Hippocampal formation (tissue), 2 donors: ENCODE data around the gene NCKIPSD.

Source experiments
- DNase-seq, 2 donors: peaks; one replicate each; lab custom pipeline; 2025; lab: John Stamatoyannopoulos, UW

The NCKIPSD gene

DNA sequence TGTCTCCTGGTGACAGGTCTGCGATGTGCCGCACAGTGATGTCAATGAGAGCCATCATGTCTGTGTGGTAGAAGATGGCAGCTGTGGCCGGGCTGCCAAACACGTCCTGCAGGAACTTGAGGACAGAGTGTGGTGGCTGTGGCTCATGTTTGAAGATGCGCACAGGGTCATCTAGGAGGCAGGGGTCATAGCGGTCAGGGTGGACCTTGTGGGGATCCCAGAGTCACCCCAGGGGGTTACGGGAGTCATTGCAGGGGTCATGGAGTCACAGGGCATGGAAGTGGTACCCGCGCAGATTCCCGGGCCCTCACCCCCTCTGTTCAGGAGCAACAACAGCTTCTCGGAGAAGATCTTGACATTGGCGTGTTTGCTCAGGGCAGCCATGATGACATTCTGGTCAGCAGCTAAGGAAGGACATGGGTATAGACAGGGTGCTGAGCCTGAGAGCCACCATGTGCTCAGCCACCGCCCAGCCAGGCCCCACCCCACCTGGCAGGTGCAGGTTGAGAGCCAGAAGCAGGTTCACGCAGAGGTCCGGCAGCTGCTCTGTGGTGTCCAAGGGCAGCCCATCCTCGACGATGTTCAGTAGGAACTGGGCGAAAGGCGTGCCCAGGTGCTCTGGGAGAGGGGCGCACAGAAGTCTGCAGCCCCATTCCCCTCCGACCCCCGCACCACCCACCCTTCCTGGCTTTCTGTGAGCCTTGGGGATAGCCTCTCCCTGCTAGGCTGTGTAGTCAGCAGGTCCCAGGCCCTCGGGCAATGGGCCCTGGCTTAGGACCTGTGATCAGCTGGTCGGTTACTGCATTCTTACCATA lies 6.9 kb downstream of the NCKIPSD start:
- no peak for DNase-seq

DNA sequence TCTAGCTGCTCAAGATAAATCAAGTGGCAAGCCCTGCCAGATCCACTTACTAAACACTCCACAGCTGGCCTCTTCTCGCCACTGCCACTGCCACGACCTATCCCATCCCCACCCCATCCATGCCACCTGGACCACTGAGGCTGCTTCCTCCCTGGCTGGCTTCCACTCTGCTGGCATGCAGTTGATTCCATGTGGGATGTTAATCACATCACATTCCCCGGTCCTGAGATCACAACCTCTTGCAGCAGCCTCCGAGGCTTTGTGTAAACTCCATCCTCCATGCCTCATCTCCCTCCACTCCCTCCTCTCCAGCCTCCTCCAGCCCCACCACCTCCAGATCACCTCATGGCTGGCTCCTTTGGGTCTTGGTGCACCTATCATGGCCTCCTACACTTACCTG lies 7.7 kb downstream of the NCKIPSD start:
- no peak for DNase-seq

DNA sequence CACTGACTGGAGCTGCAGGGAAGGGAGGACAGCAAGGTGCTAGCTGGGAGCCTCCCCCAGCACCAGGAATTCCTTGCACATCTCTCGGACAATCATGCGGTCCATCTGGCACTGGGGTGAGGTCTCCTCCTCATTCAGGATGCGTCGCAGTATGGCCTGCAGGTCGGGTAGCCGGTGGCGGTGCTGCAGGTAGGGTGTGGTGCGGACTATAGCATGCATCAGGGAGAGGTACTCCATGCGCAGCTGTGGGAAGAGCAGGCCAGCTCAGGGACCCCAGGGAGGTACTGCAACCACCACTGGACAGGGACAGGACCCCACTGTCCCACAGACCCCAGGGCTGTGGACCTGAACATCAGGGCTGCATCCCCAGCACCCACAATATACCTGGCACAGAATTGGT lies 11.2 kb downstream of the NCKIPSD start:
- no peak for DNase-seq

DNA sequence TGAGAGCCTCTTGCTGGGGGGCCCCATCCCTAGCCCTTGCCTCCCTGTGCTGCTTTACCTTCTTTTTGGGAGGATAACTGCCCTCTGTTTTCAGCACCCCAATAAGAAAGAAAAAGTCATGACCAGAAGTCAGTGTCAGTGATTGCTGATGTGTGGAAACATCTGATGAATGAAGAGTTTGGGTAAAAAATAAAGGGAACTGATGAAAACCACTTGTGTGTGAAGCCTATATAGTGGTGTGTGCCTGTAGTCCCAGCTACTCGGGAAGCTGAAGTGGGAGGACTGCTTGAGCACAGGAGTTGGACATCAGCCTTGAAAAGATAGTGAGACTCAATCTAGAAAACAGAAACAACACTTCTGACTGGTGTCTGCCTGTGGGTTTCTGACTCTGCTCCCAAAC lies 13.2 kb downstream of the NCKIPSD start:
- DNase-seq: no peak

DNA sequence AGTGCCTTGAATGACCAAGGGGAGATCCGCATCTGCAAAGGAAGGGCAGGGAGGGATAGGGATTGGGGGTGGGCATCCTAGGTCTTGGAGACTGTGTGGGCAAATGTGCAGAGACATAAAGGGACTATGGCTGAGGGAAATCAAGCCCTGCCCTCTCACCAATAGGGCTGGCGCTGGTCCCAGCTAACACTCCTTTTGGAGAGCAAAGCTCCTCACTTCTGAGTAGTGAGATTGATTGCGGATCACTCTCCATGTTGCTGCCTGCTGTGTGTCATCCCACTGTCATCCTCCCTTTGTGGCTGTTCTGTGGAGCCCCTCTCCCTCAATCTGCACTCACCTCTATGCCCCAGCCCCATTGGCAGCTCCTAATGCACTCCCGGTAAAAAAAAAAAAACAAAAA lies 20.8 kb downstream of the NCKIPSD start:
- no peak for DNase-seq

DNA sequence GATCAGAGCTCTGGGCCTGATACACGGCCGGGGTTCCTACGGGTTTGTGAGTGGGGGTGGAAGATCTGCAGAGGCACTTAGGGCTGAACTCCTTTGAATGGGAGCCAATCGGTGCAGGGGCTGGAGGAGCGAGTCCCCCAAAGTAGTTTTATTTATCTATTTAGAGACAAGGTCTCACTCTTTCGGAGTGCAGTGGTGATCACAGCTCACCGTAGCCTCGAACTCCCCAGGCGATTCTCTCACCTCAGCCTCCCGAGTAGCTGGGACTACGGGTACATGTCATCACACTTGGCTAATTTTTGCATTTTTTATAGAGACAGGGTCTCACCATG lies 21.4 kb downstream of the NCKIPSD start:
- DNase-seq: no peak

DNA sequence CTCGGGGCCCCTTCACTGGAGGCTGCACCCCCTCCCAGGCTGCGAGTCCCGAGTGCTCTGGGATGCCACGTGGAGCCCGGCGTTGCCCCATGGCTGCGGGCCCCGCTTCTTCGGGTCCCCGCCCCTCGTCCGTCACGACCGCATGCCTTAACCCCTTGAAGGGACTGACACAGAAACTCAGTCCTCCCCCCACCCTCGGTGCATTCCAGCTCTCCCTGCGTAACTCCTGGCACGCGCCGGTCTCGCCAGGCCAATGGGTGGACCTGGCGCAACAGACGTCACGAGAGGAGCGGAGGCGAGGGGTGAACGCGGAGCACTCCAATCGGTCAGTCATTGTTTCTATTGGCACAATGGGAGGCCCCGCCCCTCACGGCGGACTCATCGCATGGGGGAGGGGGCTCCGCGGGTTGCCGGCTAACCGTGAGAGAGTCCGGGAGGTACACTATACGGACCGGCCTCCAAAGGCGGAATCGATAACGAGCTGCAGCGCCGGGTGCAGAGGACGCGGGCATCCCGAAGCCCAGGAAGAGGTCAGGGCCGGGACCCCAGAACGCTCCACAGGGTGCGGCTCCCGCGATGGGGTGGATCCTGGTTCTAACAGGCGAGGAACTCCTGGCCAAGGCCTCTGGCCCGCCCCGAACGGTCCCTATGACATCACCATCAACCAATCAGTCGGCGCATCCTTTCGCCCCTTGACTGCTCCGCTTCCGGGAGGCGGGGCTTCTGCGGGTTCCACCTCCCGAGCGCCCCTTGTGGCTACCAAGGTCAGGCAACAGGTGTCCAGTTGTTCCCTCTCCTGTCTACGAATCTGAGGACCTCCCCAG lies 22.0 kb downstream of the NCKIPSD start:
- DNase-seq: peak; percentile 92

DNA sequence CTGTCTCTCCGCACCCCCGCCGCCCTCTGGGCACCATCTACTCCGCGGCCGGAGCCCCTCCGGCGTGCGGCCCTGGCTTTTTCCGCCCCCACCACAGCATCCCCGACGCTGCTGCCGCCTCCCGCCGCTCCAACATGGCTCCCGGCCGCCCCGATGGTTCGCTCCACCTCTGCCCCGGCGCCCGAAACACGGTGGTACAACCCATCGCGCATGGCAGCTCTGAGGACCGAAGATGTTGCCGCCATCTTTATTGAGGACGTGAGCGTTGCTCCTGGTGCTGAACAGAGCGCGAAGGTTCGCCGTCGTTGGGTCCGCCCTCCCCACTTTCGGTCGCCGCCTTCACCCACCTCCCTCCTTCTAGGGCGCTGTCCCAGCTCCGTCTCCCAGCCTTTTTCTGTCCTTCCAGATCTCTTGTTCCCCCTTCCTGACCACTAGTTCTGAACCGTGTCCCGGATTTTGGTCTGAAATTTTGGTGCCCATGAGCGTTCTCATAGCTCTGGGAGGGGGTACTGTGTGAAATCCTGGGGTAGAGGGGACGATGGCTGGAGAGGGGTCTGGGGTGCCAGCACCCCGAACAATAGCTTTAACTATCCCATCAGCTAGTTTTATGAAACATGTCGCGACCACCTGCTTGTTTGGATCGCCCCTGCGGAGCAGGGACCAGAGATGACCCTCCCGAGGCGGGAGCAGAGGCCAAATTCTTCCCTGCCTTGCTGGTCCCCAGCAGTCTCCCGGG lies 22.8 kb downstream of the NCKIPSD start, which contains the start of gene CELSR3:
TSS of gene CELSR3 (minus strand) at position 134 of the 736 bp plus-strand sequence. CDS start 252 bp downstream, outside the sequence.
- peak; percentile 68 to 75 for DNase-seq

DNA sequence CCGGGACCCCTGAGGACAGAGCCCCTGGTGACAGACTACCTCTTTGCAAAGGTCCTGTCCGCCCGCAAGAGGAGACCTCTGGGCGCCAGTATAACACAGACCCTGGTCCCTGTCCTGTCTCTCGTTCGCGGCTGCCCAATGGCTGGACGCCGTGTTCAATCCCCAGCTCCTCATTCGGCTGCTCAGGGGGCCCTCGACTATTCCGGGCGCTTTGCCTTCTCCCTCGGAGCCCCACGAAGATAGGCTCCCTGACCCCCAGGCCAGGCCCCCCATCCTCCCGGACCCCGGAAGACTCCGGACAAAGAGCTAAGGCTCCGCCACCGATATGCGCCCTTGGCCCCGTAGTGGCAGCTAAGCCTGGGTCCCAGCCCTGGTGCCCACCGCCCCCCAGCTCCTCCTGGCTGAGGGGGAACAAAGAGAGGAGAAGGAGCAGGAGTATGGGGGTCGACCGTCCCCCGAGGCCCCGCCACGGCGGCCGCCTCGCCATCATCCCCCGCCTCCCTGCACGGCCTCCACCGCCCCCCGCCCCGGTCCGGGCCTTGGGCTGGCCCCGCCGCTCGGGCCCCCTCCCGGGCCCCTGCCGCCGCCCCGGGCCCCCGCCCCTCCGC lies 23.5 kb downstream of the NCKIPSD start:
- DNase-seq: no peak

DNA sequence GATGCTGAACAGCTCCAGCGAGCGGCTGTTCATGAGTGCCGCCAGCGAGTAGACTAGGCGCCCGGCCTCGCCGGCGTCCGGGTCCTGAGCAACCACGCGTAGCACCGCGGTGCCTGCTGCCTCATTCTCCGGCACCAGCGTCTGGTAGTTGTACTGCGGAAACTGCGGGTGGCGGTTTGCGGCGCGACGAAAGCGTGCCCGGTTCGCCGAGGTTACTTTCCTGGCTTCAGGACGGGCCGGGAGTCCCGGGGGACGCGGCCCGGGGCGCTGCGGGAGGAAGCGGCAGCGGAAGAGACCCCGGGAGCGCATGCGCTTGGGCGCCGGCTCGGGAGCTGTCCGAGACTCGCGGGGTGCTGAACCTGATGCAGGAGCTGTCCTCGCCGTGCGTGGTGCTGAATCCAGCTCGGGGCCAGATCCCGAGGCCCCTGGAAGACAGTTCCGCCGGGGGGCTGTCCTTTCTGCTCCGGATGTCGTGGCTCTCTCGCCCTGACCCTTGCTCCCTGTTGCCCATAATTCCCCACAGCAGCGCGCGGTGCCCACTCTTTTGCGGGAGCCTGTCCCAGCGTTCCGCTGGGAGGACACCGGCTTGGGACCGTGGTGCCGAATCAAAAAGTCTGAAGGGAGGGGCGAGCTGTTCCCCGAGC lies 24.1 kb downstream of the NCKIPSD start:
- DNase-seq: peak in 1 of 2 donors; percentile 61

DNA sequence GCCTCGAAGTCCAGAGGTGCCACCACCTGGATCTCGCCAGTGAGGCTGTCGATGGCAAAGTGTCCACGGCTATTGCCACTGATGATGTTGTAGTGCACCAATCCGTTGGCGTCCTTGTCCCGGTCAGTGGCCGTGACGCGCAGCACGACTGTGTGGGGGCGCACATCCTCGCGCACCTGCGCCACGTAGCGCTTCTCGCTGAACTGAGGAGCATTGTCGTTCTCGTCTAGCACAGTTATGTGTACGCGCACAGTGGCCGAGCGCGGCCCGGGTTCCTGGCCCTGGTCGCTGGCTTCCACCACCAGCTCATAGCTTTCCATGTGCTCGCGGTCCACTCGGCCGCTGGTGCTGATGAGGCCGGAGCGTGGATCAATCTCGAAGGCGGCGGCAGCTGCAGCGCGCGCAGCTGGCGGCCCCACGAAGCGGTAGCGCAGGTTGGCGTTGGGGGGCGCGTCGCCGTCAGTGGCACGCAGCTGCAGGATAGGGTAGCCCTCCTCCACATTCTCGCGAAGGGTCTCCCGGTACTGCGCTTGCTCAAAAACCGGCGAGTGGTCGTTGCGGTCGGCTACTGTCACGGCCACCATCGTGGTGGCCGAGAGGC lies 24.8 kb downstream of the NCKIPSD start:
- no peak for DNase-seq

DNA sequence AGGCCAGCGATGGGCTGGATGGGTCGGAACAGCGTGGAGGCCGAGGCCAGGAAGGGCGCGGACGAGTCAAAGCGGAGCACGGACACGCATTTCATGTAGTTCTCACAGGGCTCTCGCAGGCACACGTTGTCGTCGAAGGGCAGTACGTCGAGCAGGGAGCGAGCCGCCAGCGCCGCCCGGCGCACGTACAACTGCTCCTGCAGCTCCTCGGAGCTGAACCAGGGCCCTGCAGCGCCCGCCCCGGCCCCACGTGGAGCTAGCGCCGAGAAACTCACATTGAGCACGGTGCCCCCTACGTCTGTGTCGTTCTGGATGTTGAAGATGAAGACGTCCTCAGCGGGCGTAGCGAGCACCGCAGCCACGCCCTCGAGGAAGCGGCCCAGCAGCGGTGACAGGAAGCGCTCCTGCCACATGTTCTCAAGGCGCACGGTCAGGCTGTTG lies 28.9 kb downstream of the NCKIPSD start:
- DNase-seq: no peak

DNA sequence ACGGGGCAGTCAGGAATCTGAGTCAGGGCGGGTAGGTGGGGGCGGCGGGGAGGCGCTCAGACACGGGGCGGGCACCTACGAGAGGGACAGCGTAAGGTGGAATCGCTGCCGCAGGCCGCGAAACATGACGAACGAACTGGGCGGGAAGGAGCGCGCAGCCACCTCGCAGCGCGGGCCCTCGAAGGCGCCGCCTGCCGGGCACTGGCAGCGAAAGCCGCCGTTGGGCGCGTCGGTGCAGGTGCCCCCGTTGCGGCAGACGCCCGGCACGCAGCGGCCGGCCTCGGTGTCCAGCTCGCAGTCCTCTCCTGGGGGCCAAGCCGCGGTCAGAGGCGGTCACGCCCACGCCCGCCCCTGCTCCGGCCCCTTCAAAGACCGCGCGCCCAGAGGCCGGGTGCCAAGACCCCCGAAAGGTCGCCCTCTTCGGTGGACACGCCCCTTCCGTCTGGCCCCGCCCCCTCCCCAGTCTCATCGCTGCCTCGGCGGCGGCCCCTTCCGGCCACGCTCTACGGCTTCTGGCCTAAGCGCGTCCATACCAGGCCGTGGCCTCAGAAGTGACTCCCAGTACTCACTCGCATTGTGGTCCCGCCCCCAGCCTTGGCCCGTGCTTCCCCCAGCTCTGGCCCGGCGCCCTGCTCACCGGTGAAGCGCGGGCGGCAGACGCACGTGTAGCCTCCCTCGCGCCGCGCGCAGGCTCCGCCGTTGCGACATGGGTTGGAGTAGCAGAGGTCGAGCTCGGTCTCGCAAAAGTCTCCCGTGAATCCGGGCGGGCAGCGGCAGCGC lies 29.5 kb downstream of the NCKIPSD start:
- peak in 1 of 2 donors; percentile 38 for DNase-seq

DNA sequence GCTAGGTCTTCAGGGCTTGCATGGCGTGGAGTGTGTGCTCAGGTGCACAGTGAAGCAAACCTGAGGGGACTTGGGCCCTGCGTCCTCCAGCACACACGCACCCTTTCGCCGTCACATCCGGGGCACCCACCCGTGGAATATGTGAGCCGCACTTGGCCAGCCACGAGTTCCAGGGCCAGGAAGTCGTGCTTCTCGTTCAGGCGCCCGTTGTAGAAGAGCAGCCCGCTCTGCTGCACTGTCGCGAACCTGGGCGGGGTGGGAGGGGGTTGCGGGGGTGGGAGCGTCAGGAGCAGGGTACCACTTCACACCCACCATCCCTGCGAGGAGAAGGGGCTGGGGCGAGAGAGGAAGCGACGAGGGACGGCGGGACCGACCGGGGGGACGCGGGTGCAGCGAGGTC lies 30.1 kb downstream of the NCKIPSD start:
- DNase-seq: no peak

DNA sequence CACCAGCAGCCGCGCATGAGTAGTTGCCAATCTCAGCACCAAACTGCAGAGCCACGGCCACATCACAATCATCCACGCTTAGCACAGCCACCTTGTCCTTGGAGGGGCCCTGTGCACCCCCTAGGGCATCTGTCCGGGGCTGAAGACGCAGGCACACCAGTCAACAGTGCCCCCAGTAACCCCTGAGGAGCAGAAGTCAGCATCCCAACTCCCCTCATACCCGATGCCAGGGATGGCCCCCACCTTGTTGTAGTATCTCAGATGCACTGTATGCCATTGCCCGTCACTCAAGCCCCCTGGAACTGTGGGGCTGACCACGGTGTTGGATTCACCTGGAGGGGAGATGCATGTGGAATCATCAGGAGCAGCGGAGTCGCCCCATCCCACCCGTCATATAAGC lies 30.7 kb downstream of the NCKIPSD start:
- no peak for DNase-seq

DNA sequence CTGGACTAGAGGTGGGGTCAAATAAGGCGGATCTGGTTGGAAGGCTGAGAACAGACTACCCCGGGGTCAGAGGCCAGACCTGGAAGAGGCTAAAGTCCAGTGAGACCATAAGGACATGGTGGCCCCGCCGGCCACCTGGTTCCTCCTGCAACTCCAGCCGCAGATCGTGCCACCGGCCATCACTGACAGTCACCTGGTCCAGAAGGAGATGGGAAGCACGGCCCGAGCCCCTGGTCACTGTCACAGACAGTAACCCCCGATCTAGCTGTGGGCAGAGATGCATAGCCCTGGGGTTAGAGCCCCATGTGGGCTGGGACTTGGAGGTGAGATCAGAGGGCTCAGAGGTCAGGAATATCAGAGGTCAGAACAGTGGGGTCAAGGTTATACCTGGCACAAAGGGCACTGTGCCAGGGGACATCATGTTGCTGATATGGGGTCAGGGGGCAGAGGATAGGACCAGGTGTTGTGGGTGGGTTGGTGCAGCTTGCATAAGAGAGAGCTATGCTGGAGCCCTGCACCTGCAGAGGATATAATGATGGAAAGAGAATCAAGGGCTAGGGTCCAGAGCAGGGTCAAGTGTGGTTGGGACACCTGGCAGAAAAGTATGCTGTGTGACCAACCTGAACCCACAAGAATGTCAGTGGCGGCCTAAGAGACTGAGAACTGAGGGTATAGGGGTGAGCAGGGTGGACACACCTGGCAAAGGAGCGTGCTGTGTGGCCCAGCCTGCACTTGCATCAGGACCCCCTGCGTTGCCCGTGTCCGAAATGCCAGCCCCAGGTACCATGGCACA lies 32.6 kb downstream of the NCKIPSD start:
- DNase-seq: no peak

DNA sequence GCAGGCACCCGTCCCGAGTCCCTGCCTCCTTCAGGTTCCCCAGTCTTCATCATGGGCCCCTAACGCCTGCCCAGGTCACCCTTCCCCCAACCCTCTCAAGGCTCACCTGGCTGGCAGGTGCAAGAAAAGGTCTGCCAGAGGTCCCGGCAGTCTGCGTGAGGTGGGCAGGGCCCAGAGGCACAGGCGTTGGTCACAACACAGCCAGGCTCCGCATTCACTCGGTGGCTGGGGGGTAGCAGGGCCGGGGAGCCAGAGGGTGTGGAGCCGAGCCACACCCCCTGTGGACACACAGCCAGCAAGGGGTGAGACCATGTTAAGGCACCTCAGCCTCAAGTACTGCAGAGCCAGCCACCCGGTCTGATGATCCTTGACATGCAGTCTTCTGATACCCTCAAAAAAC lies 33.9 kb downstream of the NCKIPSD start:
- no peak for DNase-seq

DNA sequence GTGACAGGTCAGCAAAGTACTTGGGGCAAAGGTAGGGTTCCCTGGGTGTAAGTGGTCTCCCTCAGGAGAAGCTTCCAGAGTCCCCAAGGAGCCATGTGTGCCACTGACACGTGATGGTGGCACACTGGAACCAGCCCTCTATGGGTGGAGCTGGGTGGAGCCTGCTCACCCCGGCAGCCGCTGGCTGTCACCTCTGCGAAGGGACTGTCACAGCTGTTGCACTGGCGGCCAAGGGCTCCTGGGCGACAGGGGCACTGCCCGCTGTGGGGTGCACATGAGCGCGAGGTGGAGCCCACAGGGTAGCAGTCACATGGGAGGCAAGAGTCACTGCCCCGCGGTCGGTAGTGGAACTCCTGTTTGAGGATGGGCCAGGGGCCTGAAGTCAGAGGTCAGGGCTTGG lies 35.0 kb downstream of the NCKIPSD start:
- DNase-seq: no peak

DNA sequence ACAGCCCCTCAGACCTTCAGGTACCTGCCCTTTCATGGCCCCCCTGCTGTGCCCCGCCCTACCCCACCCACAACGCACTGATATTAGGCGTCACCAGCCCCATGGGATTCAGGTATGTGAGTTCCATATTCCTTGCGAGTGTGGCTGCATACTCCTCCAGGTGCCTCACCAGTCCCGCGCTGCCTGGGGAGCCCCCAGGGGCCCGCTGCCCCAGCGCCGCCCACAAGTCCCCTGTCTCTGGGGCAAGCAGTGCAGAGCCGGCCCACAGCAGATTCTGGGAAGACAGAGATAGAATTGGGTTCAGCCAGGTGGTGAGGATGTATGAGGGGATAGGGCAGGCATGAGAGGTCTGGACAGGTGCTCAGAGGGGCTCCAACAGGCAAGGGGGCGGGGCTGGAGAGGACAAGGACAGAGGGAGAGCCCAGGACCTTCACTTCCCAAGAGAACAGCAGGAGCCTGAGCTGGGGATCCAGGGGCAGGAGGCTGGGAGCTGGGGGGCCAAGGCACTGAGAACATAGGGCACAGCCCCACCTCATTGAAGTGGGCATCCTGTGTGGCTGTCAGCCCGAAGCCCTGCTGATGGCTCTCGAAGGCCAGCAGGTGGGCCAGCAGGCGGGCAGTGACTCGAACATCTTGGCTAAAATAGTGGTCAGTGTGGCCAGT lies 37.4 kb downstream of the NCKIPSD start:
- no peak for DNase-seq
